B cell (primary cell): ENCODE measurements around the gene ZBTB34. TPM values are rescaled to one million over a fixed set of nuclear protein-coding genes. Genes with fewer than 3 reads are reported as not detected.

ENCODE experiments used
- ATAC-seq: fragments of 200-7000 bp; cut with Tn5 transposase; one replicate; pipeline ENCODE4 v1.10.0; 2021; ENCODE audit warnings: low read depth, mild to moderate bottlenecking, moderate number of reproducible peaks, moderate library complexity
- CTCF ChIA-PET: fragments of 350-600 bp; sonication (Branson Sonifier 250); formaldehyde crosslinking; loops from one replicate; lab custom pipeline; 2021; ENCODE audit warnings: antibody characterized with exemption, inconsistent platforms; lab: Charles Lee
- POLR2A ChIA-PET: fragments of 350-600 bp; sonication (Branson Sonifier 250); formaldehyde crosslinking; loops from one replicate; lab custom pipeline; 2021; ENCODE audit warnings: antibody characterized with exemption; lab: Charles Lee
- DNase-seq: peaks from one replicate; pipeline ENCODE4 v3.0.0; 2013
- H2AFZ ChIP-seq: 2 replicates; pipeline ENCODE4 v1.6.1; 2012; ENCODE audit warnings: mild to moderate bottlenecking, low read depth, low read length; ENCODE audit not compliant: insufficient read depth, poor library complexity, severe bottlenecking
- H3K27ac ChIP-seq, 2 donors: 1 replicate in 1 of 2; 2 replicates in 1 of 2; pipeline ENCODE4 v1.5.1; 2012 to 2013; ENCODE audit warnings: low read length in 2 of 2, mild to moderate bottlenecking in 2 of 2, moderate library complexity in 1 of 2
- H3K27me3 ChIP-seq, 4 experiments: fragments of 200-600 bp in 1 of 4; sonication (generic) in 1 of 4; replicated peaks in 1 of 4; 1 replicate in 2 of 4; 2 replicates in 2 of 4; pipeline versions ENCODE4 v1.6.1 to v1.7.0; 2013 to 2016; ENCODE audit warnings: low read length in 3 of 4, mild to moderate bottlenecking in 2 of 4, mixed read lengths in 1 of 4, moderate library complexity in 1 of 4; ENCODE audit not compliant: insufficient read depth in 4 of 4, control insufficient read depth in 3 of 4; ENCODE audit errors: control extremely low read depth in 1 of 4
- H3K36me3 ChIP-seq, 2 experiments: replicated peaks in 1 of 2; 1 replicate in 1 of 2; 2 replicates in 1 of 2; pipeline versions ENCODE4 v1.6.1 to v1.7.1; 2013; ENCODE audit warnings: low read length in 1 of 2; ENCODE audit not compliant: insufficient read depth in 2 of 2, control insufficient read depth in 1 of 2; ENCODE audit errors: control extremely low read depth in 1 of 2, extremely low read depth in 1 of 2
- H3K4me1 ChIP-seq, 2 donors: fragments of 200-600 bp in 1 of 2; sonication (generic) in 1 of 2; 1 replicate in 1 of 2; 2 replicates in 1 of 2; pipeline versions ENCODE4 v1.5.1 to v1.6.1; 2013 to 2017; ENCODE audit warnings: low read length in 2 of 2; ENCODE audit not compliant: control insufficient read depth in 2 of 2, insufficient read depth in 2 of 2
- H3K4me2 ChIP-seq: replicated peaks from 2 replicates; pipeline ENCODE3; 2012; ENCODE audit warnings: mild to moderate bottlenecking, low read depth, low read length; ENCODE audit not compliant: poor library complexity, severe bottlenecking
- H3K4me3 ChIP-seq, 5 experiments: fragments of 200-600 bp in 1 of 5; sonication (generic) in 1 of 5; 1 replicate in 3 of 5; 2 replicates in 2 of 5; pipeline versions ENCODE4 v1.5.1 to v1.7.0; 2011 to 2016; ENCODE audit warnings: low read length in 4 of 5, mild to moderate bottlenecking in 4 of 5, low read depth in 2 of 5, control low read depth in 1 of 5, moderate library complexity in 1 of 5; ENCODE audit not compliant: insufficient read depth in 1 of 5; ENCODE audit errors: control extremely low read depth in 1 of 5, extremely low read depth in 1 of 5
- H3K79me2 ChIP-seq: fragments of 200-600 bp; sonication (generic); one replicate; pipeline ENCODE4 v1.6.0; 2016; ENCODE audit warnings: low read length; ENCODE audit not compliant: control insufficient read depth, insufficient read depth
- H3K9ac ChIP-seq: fragments of 200-600 bp; sonication (generic); 2 replicates; pipeline ENCODE4 v1.6.1; 2017; ENCODE audit warnings: mild to moderate bottlenecking, low read length, moderate library complexity
- H3K9me3 ChIP-seq, 3 donors: one replicate each; pipeline versions ENCODE4 v1.6.1 to v1.7.1; 2013; ENCODE audit warnings: low read length in 2 of 3; ENCODE audit not compliant: control insufficient read depth in 2 of 3, insufficient read depth in 1 of 3; ENCODE audit errors: control extremely low read depth in 1 of 3
- H4K20me1 ChIP-seq: 2 replicates; pipeline ENCODE4 v1.6.0; 2012; ENCODE audit warnings: mild to moderate bottlenecking, low read length; ENCODE audit not compliant: insufficient read depth, control insufficient read depth, poor library complexity, severe bottlenecking
- H3K27ac Mint-ChIP-seq: one replicate; pipeline ENCODE4 v1.8.0; 2021; ENCODE audit warnings: mixed read lengths
- H3K27me3 Mint-ChIP-seq: one replicate; pipeline ENCODE4 v1.8.0; 2021; ENCODE audit warnings: mixed read lengths
- H3K4me1 Mint-ChIP-seq: one replicate; pipeline ENCODE4 v1.8.0; 2021; ENCODE audit warnings: mixed read lengths
- H3K4me3 Mint-ChIP-seq: one replicate; pipeline ENCODE4 v1.8.0; 2021; ENCODE audit warnings: mixed read lengths
- H3K9me3 Mint-ChIP-seq: one replicate; pipeline ENCODE4 v1.8.0; 2022; ENCODE audit warnings: mixed read lengths; ENCODE audit not compliant: insufficient read depth
- EZH2 ChIP-seq: IDR thresholded peaks from 2 replicates; pipeline ENCODE4 v1.6.1; 2012; ENCODE audit warnings: borderline replicate concordance, low read depth, mild to moderate bottlenecking, moderate library complexity, low read length; ENCODE audit not compliant: insufficient read depth, poor library complexity, severe bottlenecking
- WGBS: methylation state at CpG from one replicate; pipeline ENCODE4 v1.1.5; 2013; ENCODE audit warnings: missing lambda C conversion rate; ENCODE audit not compliant: insufficient coverage; 5-methylcytosine and 5-hydroxymethylcytosine counted together
- intact Hi-C: fragments of 100-400 bp; cut with micrococcal nuclease; formaldehyde crosslinking; loops from one replicate; pipeline ENCODE4 v1.10.0; 2022
- polyA plus RNA-seq: library from polyadenylated mRNA; depleted of rRNA; stranded (reverse); fragments of >200 nt; gene quantifications from 2 replicates; pipeline ENCODE4 v1.2.3, GENCODE V29; 2012
- total RNA-seq, 2 donors: library from RNA; stranded (reverse); fragments of 120-200 nt in 1 of 2; gene quantifications; 1 replicate in 1 of 2; 2 replicates in 1 of 2; pipeline versions ENCODE4 v1.2.3 to v1.2.4, GENCODE V29; 2013 to 2022
- TF ChIP-seq, protein P1 (sequence below): fragments of 200-600 bp; IDR thresholded peaks from one replicate; pipeline ENCODE4 v1.8.0; 2022; ENCODE audit warnings: antibody characterized with exemption, mild to moderate bottlenecking

Gene ZBTB34
- total and polyA plus RNA-seq, 2 donors (not counting 1 experiment from before 2014, with no cell fraction given), result 3.8 to 12.1 TPM

DNA sequence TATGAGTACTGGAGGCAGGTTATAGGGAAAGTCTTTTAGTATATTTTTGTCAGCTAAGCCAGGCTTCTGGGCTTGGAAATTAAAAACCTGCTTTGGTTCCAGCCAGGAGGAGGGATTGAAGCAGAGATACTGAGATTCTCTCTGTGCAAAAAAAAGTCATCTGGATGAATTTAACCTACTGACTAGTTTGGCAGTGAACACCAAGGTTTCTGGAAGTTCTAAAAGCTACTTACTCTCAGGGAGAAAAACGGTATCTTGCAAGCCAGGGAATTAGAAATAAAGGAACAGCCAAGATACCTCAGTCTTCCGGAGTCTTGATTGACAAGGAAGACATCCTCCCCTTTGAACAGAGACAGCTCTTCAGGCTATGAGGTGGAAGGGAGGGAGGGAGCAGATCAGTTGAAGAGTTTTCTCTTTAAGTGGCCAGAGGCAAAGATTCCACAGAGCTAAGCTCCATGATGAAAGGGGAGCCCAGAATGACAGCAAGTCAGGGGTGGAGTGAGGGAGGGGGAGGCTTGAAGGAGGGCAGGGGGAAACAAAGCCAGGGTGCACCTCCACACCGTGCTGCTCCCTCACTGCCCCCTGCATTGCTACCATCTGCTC, 8.3 kb upstream of the ZBTB34 start:
- Histone ChIP-seq H3K4me2 (no peak overlapping the region), H3K27ac (no peak overlapping the region), H3K4me1 (no peaks in the 10 kb centered on the region), H3K79me2 (no peaks in the 10 kb centered on the region), H4K20me1 (no peaks in the 10 kb centered on the region), H3K36me3 (no peaks in the 10 kb centered on the region), H3K9me3 (no peaks in the 10 kb centered on the region), H3K27me3 (peaks cover 0 to 37% (median 6%) of the 10 kb centered on the region in 4 experiments), H3K9ac (no peak overlapping the region), H2AFZ (no peak overlapping the region), H3K4me3 (no peak overlapping the region)
- Mint-ChIP-seq H3K27ac (no peak overlapping the region), H3K9me3 (no peaks in the 10 kb centered on the region), H3K4me1 (no peaks in the 10 kb centered on the region), H3K27me3 (peaks cover 43% of the 10 kb centered on the region), H3K4me3 (no peak overlapping the region)
- POLR2A ChIA-PET, result interaction anchor here (0.6 kb wide), 1 partner anchor 8 kb away, joined by 5 read pairs; no protein-coding TSS in a partner anchor
- ATAC-seq (no peak), DNase-seq (no peak)
- CTCF ChIA-PET, result no interaction called here
- no peak for TF ChIP-seq EZH2
- TF ChIP-seq, protein P1, sequence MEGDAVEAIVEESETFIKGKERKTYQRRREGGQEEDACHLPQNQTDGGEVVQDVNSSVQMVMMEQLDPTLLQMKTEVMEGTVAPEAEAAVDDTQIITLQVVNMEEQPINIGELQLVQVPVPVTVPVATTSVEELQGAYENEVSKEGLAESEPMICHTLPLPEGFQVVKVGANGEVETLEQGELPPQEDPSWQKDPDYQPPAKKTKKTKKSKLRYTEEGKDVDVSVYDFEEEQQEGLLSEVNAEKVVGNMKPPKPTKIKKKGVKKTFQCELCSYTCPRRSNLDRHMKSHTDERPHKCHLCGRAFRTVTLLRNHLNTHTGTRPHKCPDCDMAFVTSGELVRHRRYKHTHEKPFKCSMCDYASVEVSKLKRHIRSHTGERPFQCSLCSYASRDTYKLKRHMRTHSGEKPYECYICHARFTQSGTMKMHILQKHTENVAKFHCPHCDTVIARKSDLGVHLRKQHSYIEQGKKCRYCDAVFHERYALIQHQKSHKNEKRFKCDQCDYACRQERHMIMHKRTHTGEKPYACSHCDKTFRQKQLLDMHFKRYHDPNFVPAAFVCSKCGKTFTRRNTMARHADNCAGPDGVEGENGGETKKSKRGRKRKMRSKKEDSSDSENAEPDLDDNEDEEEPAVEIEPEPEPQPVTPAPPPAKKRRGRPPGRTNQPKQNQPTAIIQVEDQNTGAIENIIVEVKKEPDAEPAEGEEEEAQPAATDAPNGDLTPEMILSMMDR, result no peak
- intact Hi-C loops, result no loop called here
- 67% methylated on average over 1 of the region's 3 CpGs for WGBS

DNA sequence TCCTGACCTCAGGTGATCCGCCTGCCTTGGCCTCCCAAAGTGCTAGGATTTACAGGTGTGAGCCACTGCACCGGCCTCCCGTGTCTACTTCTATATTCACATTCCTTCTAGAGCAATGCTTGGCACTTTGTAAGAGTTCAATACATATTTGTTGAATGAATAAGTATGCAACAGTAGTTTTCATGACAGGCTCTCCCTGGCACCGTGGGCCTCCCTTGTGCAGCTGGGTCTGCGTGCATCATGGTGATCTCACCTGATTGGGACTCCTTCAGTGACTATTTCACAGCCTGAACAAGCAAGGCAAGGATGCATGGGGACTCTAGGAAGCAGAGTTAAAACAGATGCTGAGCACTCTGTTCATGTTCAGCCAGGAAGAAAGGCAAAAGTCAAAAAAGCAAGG, 6.8 kb upstream of the ZBTB34 start:
- intact Hi-C loops, result no loop called here
- POLR2A ChIA-PET, result no interaction called here
- ATAC-seq, result no peak

More for the DNA sequence above, 6.8 kb upstream of the ZBTB34 start:
- Histone ChIP-seq H2AFZ (no peak overlapping the region), H4K20me1 (no peaks in the 10 kb centered on the region), H3K4me2 (no peak overlapping the region), H3K27me3 (peaks cover 0 to 40% (median 6%) of the 10 kb centered on the region in 4 experiments), H3K9me3 (no peaks in the 10 kb centered on the region), H3K4me3 (no peak overlapping the region), H3K9ac (no peak overlapping the region), H3K36me3 (no peaks in the 10 kb centered on the region), H3K4me1 (no peaks in the 10 kb centered on the region), H3K27ac (no peak overlapping the region), H3K79me2 (no peaks in the 10 kb centered on the region)
- Mint-ChIP-seq H3K27ac (no peak overlapping the region), H3K27me3 (peaks cover 48% of the 10 kb centered on the region), H3K4me3 (no peak overlapping the region), H3K9me3 (no peaks in the 10 kb centered on the region), H3K4me1 (no peaks in the 10 kb centered on the region)
- WGBS, result 90% methylated on average over 3 of the region's 5 CpGs
- TF ChIP-seq, protein P1, result no peak
- no peak for TF ChIP-seq EZH2
- CTCF ChIA-PET, result no interaction called here
- no peak for DNase-seq
